K562 (cell line): ENCODE measurements around the gene SPINK2. TPM values are rescaled to one million over a fixed set of nuclear protein-coding genes. Genes with fewer than 3 reads are reported as not detected.

ENCODE experiments used
- ATAC-seq: fragments of 200-7000 bp; cut with Tn5 transposase; 3 replicates; pipeline ENCODE4 v1.9.1; 2020; ENCODE audit warnings: moderate library complexity
- BruUV-seq: library from RNA; stranded (reverse); fragments of 400-500 nt; replicated peaks from 2 replicates; lab custom pipeline; 2021; lab: Mats Ljungman, UMichigan
- CTCF ChIA-PET: fragments of 300-600 bp; formaldehyde crosslinking; extraction: SDS; loops from one replicate; lab custom pipeline; 2021; ENCODE audit warnings: low intra/inter-chr PET ratio; lab: Yijun Ruan, JAX
- POLR2A ChIA-PET: fragments of 300-600, 350-650 bp; sonication (Branson Sonifier 250); formaldehyde crosslinking; extraction: SDS; loops from one replicate; lab custom pipeline; 2021; ENCODE audit warnings: antibody characterized with exemption, inconsistent platforms; lab: Yijun Ruan, JAX
- DNase-seq, 4 experiments: peaks; one replicate each; pipeline versions ENCODE4 v3.0.0 to v3.0.0-alpha.2; 2011 to 2018; ENCODE audit warnings: low spot score in 3 of 4, mixed read lengths in 3 of 4; ENCODE audit errors: extremely low read depth in 1 of 4
- FAIRE-seq: peaks from 2 replicates; lab custom pipeline; 2011; peaks lifted over from hg19 to GRCh38; lab: Jason Lieb, UNC
- H2AFZ ChIP-seq: 2 replicates; pipeline ENCODE4 v1.6.0; 2011; ENCODE audit warnings: low read depth, low read length, control low read depth, inconsistent platforms
- H3K27ac ChIP-seq: fragments of 200-600 bp; 3 replicates; pipeline ENCODE4 v1.8.0; 2011; ENCODE audit warnings: low read depth, mild to moderate bottlenecking, control low read depth, inconsistent platforms, low read length, moderate library complexity, mixed read lengths; ENCODE audit errors: extremely low read depth
- H3K27me3 ChIP-seq, 2 experiments: fragments of 300-600 bp in 1 of 2; 2 replicates in 1 of 2; 3 replicates in 1 of 2; pipeline versions ENCODE4 v1.6.0 to v1.8.0; 2011; ENCODE audit warnings: inconsistent platforms in 2 of 2, low read length in 2 of 2, mild to moderate bottlenecking in 1 of 2, mixed read lengths in 1 of 2, moderate library complexity in 1 of 2; ENCODE audit not compliant: control insufficient read depth in 2 of 2, insufficient read depth in 2 of 2
- H3K36me3 ChIP-seq: fragments of 300-600 bp; 3 replicates; pipeline ENCODE4 v1.8.0; 2011; ENCODE audit warnings: mild to moderate bottlenecking, low read length, inconsistent platforms; ENCODE audit not compliant: control insufficient read depth, insufficient read depth
- H3K4me1 ChIP-seq, 2 experiments: fragments of 200-600 bp in 1 of 2; replicated peaks in 1 of 2; 2 replicates in 1 of 2; 3 replicates in 1 of 2; pipeline versions ENCODE4 v1.5.1 to v1.8.0; 2011; ENCODE audit warnings: inconsistent platforms in 2 of 2, low read length in 2 of 2, mild to moderate bottlenecking in 1 of 2, mixed read lengths in 1 of 2, moderate library complexity in 1 of 2; ENCODE audit not compliant: control insufficient read depth in 2 of 2, insufficient read depth in 2 of 2
- H3K4me2 ChIP-seq: 2 replicates; pipeline ENCODE4 v1.6.1; 2011; ENCODE audit warnings: low read length, control low read depth, inconsistent platforms, mixed read lengths; ENCODE audit not compliant: insufficient read depth
- H3K4me3 ChIP-seq: fragments of 200-600 bp; sonication (generic), shearing (Covaris generic); 2 replicates; pipeline ENCODE4 v1.5.1; 2016; ENCODE audit warnings: control low read depth, inconsistent platforms
- H3K79me2 ChIP-seq: fragments of 200-600 bp; 3 replicates; pipeline ENCODE4 v1.8.0; 2011; ENCODE audit warnings: low read length, inconsistent platforms; ENCODE audit not compliant: control insufficient read depth, insufficient read depth
- H3K9ac ChIP-seq, 2 experiments: 2 replicates each; pipeline versions ENCODE4 v1.6.0 to v1.6.1; 2011; ENCODE audit warnings: low read depth in 2 of 2, low read length in 2 of 2, control low read depth in 1 of 2, inconsistent platforms in 1 of 2, mild to moderate bottlenecking in 1 of 2, mixed read lengths in 1 of 2; ENCODE audit not compliant: insufficient read depth in 1 of 2
- H3K9me1 ChIP-seq: one replicate; pipeline ENCODE4 v1.6.0; 2011; ENCODE audit warnings: inconsistent platforms, mild to moderate bottlenecking, low read length, moderate library complexity; ENCODE audit not compliant: control insufficient read depth, insufficient read depth
- H3K9me3 ChIP-seq: replicated peaks from 2 replicates; pipeline ENCODE4 v1.5.1; 2011; ENCODE audit warnings: low read depth, low read length, inconsistent platforms; ENCODE audit not compliant: control insufficient read depth, insufficient read depth
- H4K20me1 ChIP-seq: replicated peaks from 2 replicates; pipeline ENCODE4 v1.6.1; 2011; ENCODE audit warnings: low read length, inconsistent platforms, mixed read lengths; ENCODE audit not compliant: control insufficient read depth, insufficient read depth
- ADNP ChIP-seq: fragments of 200-800 bp; sonication (Bioruptor generic); IDR thresholded peaks from 2 replicates; pipeline ENCODE4 v1.6.1; 2016; ENCODE audit warnings: missing genetic modification characterization, missing compliant biosample characterization
- ARID4B ChIP-seq: sonication (generic); formaldehyde crosslinking; IDR thresholded peaks from 2 replicates; pipeline ENCODE4 v1.8.0; 2022; ENCODE audit warnings: mild to moderate bottlenecking, missing genetic modification reagents
- ARNT ChIP-seq, 2 experiments: fragments of 450-650 bp; IDR thresholded peaks; 2 replicates each; pipeline ENCODE4 v1.6.1; 2016; ENCODE audit warnings: mild to moderate bottlenecking in 1 of 2
- CHCHD3 ChIP-seq: fragments of 250-450 bp; sonication (Bioruptor Pico); IDR thresholded peaks from 2 replicates; pipeline ENCODE4 v2.1.2; 2022; ENCODE audit warnings: mild to moderate bottlenecking
- ELK3 ChIP-seq: fragments of 450-650 bp; formaldehyde crosslinking; IDR thresholded peaks from 2 replicates; pipeline ENCODE4 v1.4.0; 2020; ENCODE audit warnings: mild to moderate bottlenecking
- HNRNPL ChIP-seq: fragments of 200-400 bp; formaldehyde crosslinking; IDR thresholded peaks from 2 replicates; pipeline ENCODE4 v1.6.1; 2017; ENCODE audit warnings: low read depth, mild to moderate bottlenecking, low read length
- JUN ChIP-seq, 2 experiments: sonication (generic) in 1 of 2; formaldehyde crosslinking in 1 of 2; IDR thresholded peaks; 2 replicates each; pipeline versions ENCODE4 v1.6.1 to v1.8.0; 2012 to 2022; ENCODE audit warnings: borderline replicate concordance in 2 of 2, mild to moderate bottlenecking in 2 of 2, improper control_type of control experiment in 1 of 2, low read depth in 1 of 2, low read length in 1 of 2, missing genetic modification reagents in 1 of 2
- KHSRP ChIP-seq: fragments of 450-650 bp; IDR thresholded peaks from 2 replicates; pipeline ENCODE4 v1.6.1; 2017
- MED1 ChIP-seq: sonication (generic); formaldehyde crosslinking; IDR thresholded peaks from 2 replicates; pipeline ENCODE4 v1.8.1; 2023; ENCODE audit warnings: missing genetic modification reagents, borderline replicate concordance
- TEAD4 ChIP-seq, 2 experiments: sonication (generic) in 1 of 2; formaldehyde crosslinking in 1 of 2; IDR thresholded peaks; 2 replicates each; pipeline versions ENCODE4 v1.6.1 to v1.8.0; 2012 to 2022; ENCODE audit warnings: borderline replicate concordance in 1 of 2, inconsistent platforms in 1 of 2, low read length in 1 of 2, mild to moderate bottlenecking in 1 of 2, missing genetic modification reagents in 1 of 2
- ZBED1 ChIP-seq: IDR thresholded peaks from 2 replicates; pipeline ENCODE4 v1.6.1; 2014
- ZBTB7A ChIP-seq: IDR thresholded peaks from 2 replicates; pipeline ENCODE4 v1.6.1; 2011; ENCODE audit warnings: low read depth, mild to moderate bottlenecking, low read length, moderate library complexity, borderline replicate concordance; ENCODE audit not compliant: control insufficient read depth
- ZNF280A ChIP-seq: fragments of 450-650 bp; IDR thresholded peaks from 2 replicates; pipeline ENCODE4 v1.6.1; 2018; ENCODE audit warnings: mild to moderate bottlenecking, low read depth; ENCODE audit not compliant: partially characterized antibody
- WGBS: fragments of 100-300 bp; shearing (Covaris generic); methylation state at CpG from one replicate; pipeline ENCODE4 v1.1.6; 2016; ENCODE audit warnings: low coverage, mixed read lengths; ENCODE audit not compliant: insufficient coverage; ENCODE audit errors: missing lambda C conversion rate; 5-methylcytosine and 5-hydroxymethylcytosine counted together
- in situ Hi-C: fragments of 300-500 bp; cut with MboI; formaldehyde crosslinking; loops from 4 replicates; pipeline ENCODE4 v1.15.0; 2018; ENCODE audit warnings: inconsistent platforms, mixed read lengths
- intact Hi-C: fragments of 100-400 bp; cut with micrococcal nuclease; formaldehyde crosslinking; loops from 2 replicates; pipeline ENCODE4 v1.14.2; 2022
- polyA plus RNA-seq, 8 experiments: library from polyadenylated mRNA; depleted of rRNA in 4 of 8; stranded (reverse) in 5 of 8; unstranded in 3 of 8; fragments of >200 nt; fragmentation: Nextera tagmentation in 2 of 8; fragmentation: Illumina TruSeq in 1 of 8; extraction: Ambion mirVana in 2 of 8; extraction: Trizol in 1 of 8; gene quantifications; 2 replicates each; pipeline versions ENCODE4 v1.2.1 to v1.2.3, GENCODE V29; 2011 to 2014; ENCODE audit warnings: inconsistent platforms in 1 of 8, missing spikeins in 1 of 8
- total RNA-seq, 7 experiments: library from RNA; depleted of rRNA in 6 of 7; stranded (reverse); fragments of >200 nt in 6 of 7; fragmentation: Illumina TruSeq in 2 of 7; extraction: Trizol in 2 of 7; gene quantifications; 2 replicates each; pipeline versions ENCODE4 v1.2.1 to v1.2.3, GENCODE V29; 2011 to 2021; ENCODE audit warnings: low replicate concordance in 1 of 7

The SPINK2 gene
- total and polyA plus RNA-seq, 9 of the 15 experiments (the other 6 are each of a cell fraction or from before 2014, with no cell fraction given), result not detected

GRCh38 chr4:56791316-56791715 lies 30.2 kb downstream of the SPINK2 start (continued):
- no peak for TF ChIP-seq JUN (IDR thresholded peaks at IDR 0.05; ENCODE audit: borderline replicate concordance, low read depth, low read length)
- TF ChIP-seq JUN (CRISPR knock-in tag; IDR thresholded peaks at IDR 0.05; ENCODE audit: borderline replicate concordance), result no peak
- no peak for TF ChIP-seq ZBED1
- TF ChIP-seq TEAD4 (IDR thresholded peaks at IDR 0.05; ENCODE audit: low read length), result no peak
- TF ChIP-seq TEAD4 (CRISPR knock-in tag; IDR thresholded peaks at IDR 0.05; ENCODE audit: borderline replicate concordance), result no peak
- TF ChIP-seq, all 486 proteins: peak for 0

- H3K9me1 ChIP-seq, result no peaks in the 10 kb centered on the region
- BruUV-seq, result no TSS peak
- no peak overlapping the region for H3K9ac ChIP-seq
- no peak overlapping the region for H3K4me3 ChIP-seq
- ATAC-seq (no peak), DNase-seq (no peak), FAIRE-seq (no peak)
- no peak overlapping the region for H2AFZ ChIP-seq
- H3K79me2 ChIP-seq, result no peaks in the 10 kb centered on the region
- H3K36me3 ChIP-seq, result no peaks in the 10 kb centered on the region
- ChIA-PET POLR2A (no interaction called here), CTCF (no interaction called here)
- H3K27ac ChIP-seq, result no peak overlapping the region
- in situ Hi-C loops (no loop called here), intact Hi-C loops (no loop called here)
- no peaks in the 10 kb centered on the region for H3K9me3 ChIP-seq
- H4K20me1 ChIP-seq, result no peaks in the 10 kb centered on the region
- 0% methylated on average over 1 of the region's 1 CpG for WGBS
- H3K4me1 ChIP-seq, result peaks cover 0 to 5% of the 10 kb centered on the region in 2 experiments; a peak in 4 of 5 replicates
- H3K27me3 ChIP-seq, result peaks cover 2 to 29% of the 10 kb centered on the region in 2 experiments; a peak in 2 of 5 replicates
- H3K4me2 ChIP-seq, result no peak overlapping the region
- TF ChIP-seq ADNP (tag), result no peak
- TF ChIP-seq HNRNPL, result no peak
- TF ChIP-seq CHCHD3 (CRISPR knock-in tag), result no peak
- no peak for TF ChIP-seq KHSRP
- no peak for TF ChIP-seq MED1 (CRISPR knock-in tag)
- no peak for TF ChIP-seq ZNF280A
- no peak for TF ChIP-seq ARNT (IDR thresholded peaks at IDR 0.05)
- no peak for TF ChIP-seq ELK3
- TF ChIP-seq ARID4B (CRISPR knock-in tag), result no peak
- TF ChIP-seq ZBTB7A, result no peak
These were observed 30.8 kb downstream of the SPINK2 start for GRCh38 chr4:56790691-56791091.
